ENCODE measurements around the gene EML4. TPM values are rescaled to one million over a fixed set of nuclear protein-coding genes. Genes with fewer than 3 reads are reported as not detected.
"Not testable (repeated sequence)": the region's sequence is repeated elsewhere in the genome, so short reads cannot be mapped to it uniquely, and the experiment has no call there.

The EML4 gene
- total and polyA plus RNA-seq, 2 donors from 2014 or later: 13.0 to 53.6 TPM

DNA sequence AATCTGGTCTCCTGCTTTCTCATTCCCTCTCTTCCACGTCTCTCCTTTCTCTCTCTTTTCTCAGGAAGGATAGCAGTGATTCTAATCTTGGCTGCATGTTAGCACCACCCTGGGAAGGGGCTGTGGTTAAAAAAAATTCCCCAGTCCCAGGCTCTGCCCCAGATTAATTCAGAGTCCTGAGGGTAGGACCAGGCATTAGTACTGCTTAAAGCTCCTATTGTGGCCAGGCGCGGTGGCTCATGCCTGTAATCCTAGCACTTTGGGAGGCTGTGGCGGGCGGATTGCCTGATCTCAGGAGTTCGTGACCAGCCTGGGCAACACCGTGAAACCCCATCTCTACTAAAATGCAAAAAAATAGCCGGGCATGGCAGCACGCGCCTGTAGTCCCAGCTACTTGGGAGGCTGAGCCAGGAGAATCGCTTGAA lies 35.4 kb upstream of the EML4 start:
- intact Hi-C loops (cut with DNase I): no loop called here
- FAIRE-seq (no peak), DNase-seq (no peak)
- Histone ChIP-seq H3K4me3 (ENCODE audit: low read length in 3 of 3) (no peak overlapping the region), H3K36me3 (ENCODE audit: control insufficient read depth in 2 of 3, insufficient read depth in 3 of 3, low read length in 3 of 3) (no peaks in the 10 kb centered on the region), H3K9ac (ENCODE audit: low read length in 3 of 3) (no peak overlapping the region), H3K27me3 (ENCODE audit: control insufficient read depth, insufficient read depth, low read length) (no peaks in the 10 kb centered on the region), H3K27ac (ENCODE audit: low read depth in 2 of 2, low read length in 2 of 2) (no peak overlapping the region), H3K4me1 (ENCODE audit: control insufficient read depth in 2 of 3, insufficient read depth in 2 of 3, low read depth in 1 of 3, low read length in 3 of 3) (peaks cover 3 to 17% (median 12%) of the 10 kb centered on the region in 3 donors), H3K9me3 (ENCODE audit: control insufficient read depth in 2 of 3, insufficient read depth in 1 of 3, low read length in 3 of 3) (no peaks in the 10 kb centered on the region)
- TF ChIP-seq, protein P1, sequence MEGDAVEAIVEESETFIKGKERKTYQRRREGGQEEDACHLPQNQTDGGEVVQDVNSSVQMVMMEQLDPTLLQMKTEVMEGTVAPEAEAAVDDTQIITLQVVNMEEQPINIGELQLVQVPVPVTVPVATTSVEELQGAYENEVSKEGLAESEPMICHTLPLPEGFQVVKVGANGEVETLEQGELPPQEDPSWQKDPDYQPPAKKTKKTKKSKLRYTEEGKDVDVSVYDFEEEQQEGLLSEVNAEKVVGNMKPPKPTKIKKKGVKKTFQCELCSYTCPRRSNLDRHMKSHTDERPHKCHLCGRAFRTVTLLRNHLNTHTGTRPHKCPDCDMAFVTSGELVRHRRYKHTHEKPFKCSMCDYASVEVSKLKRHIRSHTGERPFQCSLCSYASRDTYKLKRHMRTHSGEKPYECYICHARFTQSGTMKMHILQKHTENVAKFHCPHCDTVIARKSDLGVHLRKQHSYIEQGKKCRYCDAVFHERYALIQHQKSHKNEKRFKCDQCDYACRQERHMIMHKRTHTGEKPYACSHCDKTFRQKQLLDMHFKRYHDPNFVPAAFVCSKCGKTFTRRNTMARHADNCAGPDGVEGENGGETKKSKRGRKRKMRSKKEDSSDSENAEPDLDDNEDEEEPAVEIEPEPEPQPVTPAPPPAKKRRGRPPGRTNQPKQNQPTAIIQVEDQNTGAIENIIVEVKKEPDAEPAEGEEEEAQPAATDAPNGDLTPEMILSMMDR (IDR thresholded peaks at IDR 0.05; ENCODE audit: borderline replicate concordance, extremely low read depth, insufficient read depth): no peak

DNA sequence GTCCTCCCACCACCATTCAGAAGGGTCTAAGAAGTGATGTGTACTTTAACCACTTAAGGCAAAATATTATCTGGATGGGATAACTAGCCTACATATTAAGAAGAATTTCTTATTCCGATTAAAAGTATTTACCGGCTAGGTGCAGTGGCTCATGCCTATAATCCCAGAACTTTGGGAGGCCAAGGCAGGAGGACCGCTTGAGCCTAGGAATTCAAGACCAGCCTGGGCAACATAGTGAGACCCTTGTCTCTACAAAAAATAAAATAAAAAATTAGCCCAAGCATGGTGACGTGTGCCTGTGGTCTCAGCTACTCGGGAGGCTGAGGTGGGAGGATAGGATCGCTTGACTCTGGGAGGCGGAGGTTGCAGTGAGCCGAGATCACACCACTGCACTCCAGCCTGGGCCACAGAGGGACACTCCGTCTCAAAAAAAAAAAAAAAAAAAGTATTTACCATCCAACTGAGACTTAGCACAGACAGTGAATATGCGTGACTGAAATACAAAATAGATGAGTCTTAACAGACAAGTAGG lies 34.7 kb upstream of the EML4 start:
- DNase-seq; FAIRE-seq; H3K9me3 ChIP-seq (ENCODE audit: control insufficient read depth in 2 of 3, insufficient read depth in 1 of 3, low read length in 3 of 3); H3K36me3 ChIP-seq (ENCODE audit: control insufficient read depth in 2 of 3, insufficient read depth in 3 of 3, low read length in 3 of 3); H3K27ac ChIP-seq (ENCODE audit: low read depth in 2 of 2, low read length in 2 of 2); H3K4me3 ChIP-seq (ENCODE audit: low read length in 3 of 3); H3K9ac ChIP-seq (ENCODE audit: low read length in 3 of 3); intact Hi-C loops (cut with DNase I); H3K27me3 ChIP-seq (ENCODE audit: control insufficient read depth, insufficient read depth, low read length): not testable (repeated sequence)
- H3K4me1 ChIP-seq (ENCODE audit: control insufficient read depth in 2 of 3, insufficient read depth in 2 of 3, low read depth in 1 of 3, low read length in 3 of 3): peaks cover 3 to 12% (median 6%) of the 10 kb centered on the region in 3 donors

DNA sequence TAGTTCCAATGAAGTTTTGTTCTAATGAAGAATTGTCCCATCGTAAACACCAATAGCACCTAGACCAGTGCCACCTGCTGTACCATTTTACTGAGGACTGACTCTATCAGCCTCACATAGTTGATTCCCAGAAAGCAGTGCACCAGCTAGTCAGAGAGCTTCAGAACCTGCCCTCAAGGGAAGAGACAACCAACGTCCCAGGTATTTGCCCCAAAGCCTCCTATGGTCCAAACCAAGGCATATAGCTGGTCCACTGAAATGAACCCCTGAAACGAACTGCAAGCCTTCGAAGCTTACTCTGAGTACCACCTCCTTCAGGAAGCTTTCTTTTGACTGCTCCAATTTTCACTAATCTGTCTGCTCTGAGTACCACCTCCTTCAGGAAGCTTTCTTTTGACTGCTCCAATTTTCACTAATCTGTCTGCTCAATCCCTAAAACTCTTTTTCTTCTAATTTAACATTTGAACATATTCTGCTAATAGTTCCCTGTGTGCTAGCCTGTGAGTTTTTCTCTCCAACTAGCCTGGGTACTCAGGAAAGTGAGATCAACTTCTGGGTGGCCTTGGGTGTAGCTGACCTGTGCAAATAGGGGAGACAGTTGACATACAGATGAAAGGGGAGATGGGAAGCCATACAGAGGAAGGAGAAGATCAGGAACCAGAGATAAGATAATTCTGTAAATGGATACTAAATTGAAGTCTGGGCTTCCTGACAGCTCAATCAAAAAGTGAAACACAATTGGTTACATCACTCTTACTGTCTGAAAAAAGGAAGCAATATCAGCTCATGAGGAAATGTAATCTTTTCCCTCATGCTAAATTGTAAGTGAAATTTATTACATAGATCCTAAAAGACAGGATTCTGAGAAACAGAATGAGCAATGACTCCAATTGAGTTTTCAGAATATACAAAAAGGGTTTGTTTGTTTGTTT lies 33.5 kb upstream of the EML4 start:
- no peak overlapping the region for H3K9ac ChIP-seq (ENCODE audit: low read length in 3 of 3)
- no peak overlapping the region for H3K27ac ChIP-seq (ENCODE audit: low read depth in 2 of 2, low read length in 2 of 2)
- H3K27me3 ChIP-seq (ENCODE audit: control insufficient read depth, insufficient read depth, low read length): no peaks in the 10 kb centered on the region
- intact Hi-C loops (cut with DNase I): no loop called here
- no peaks in the 10 kb centered on the region for H3K36me3 ChIP-seq (ENCODE audit: control insufficient read depth in 2 of 3, insufficient read depth in 3 of 3, low read length in 3 of 3)
- H3K9me3 ChIP-seq (ENCODE audit: control insufficient read depth in 2 of 3, insufficient read depth in 1 of 3, low read length in 3 of 3): no peaks in the 10 kb centered on the region
- TF ChIP-seq, protein P1 (IDR thresholded peaks at IDR 0.05; ENCODE audit: borderline replicate concordance, extremely low read depth, insufficient read depth): no peak
- FAIRE-seq: no peak
- no peak for DNase-seq
- no peak overlapping the region for H3K4me3 ChIP-seq (ENCODE audit: low read length in 3 of 3)
- H3K4me1 ChIP-seq (ENCODE audit: control insufficient read depth in 2 of 3, insufficient read depth in 2 of 3, low read depth in 1 of 3, low read length in 3 of 3): peaks cover 3 to 12% (median 6%) of the 10 kb centered on the region in 3 donors

DNA sequence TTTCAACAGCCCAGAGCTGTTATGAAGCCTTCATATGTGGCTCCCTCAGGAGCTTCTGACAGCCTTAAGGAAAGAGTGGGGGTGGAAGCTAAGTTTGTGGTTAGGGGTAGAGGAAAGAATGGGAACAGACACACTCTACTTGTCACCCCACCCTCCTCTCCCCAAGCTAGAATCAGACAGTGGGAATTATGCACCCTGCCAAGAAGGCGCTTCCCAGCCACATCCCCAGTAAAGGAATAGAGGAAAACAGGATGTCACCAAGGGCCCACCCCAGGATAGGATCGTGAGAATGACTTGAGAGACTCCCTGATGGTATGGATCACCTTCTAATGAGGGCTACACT lies 32.4 kb upstream of the EML4 start:
- TF ChIP-seq, protein P1 (IDR thresholded peaks at IDR 0.05; ENCODE audit: borderline replicate concordance, extremely low read depth, insufficient read depth): no peak
- no peak overlapping the region for H3K4me3 ChIP-seq (ENCODE audit: low read length in 3 of 3)
- no peaks in the 10 kb centered on the region for H3K9me3 ChIP-seq (ENCODE audit: control insufficient read depth in 2 of 3, insufficient read depth in 1 of 3, low read length in 3 of 3)
- no peaks in the 10 kb centered on the region for H3K36me3 ChIP-seq (ENCODE audit: control insufficient read depth in 2 of 3, insufficient read depth in 3 of 3, low read length in 3 of 3)
- no peaks in the 10 kb centered on the region for H3K27me3 ChIP-seq (ENCODE audit: control insufficient read depth, insufficient read depth, low read length)
- no peak overlapping the region for H3K9ac ChIP-seq (ENCODE audit: low read length in 3 of 3)
- no peak for DNase-seq
- H3K27ac ChIP-seq (ENCODE audit: low read depth in 2 of 2, low read length in 2 of 2): no peak overlapping the region
- FAIRE-seq: no peak
- intact Hi-C loops (cut with DNase I): no loop called here
- H3K4me1 ChIP-seq (ENCODE audit: control insufficient read depth in 2 of 3, insufficient read depth in 2 of 3, low read depth in 1 of 3, low read length in 3 of 3): peaks cover 3 to 17% (median 8%) of the 10 kb centered on the region in 3 donors
